HEK293 (cell line): Measurements from ENCODE around the gene OR8D2.

Experiments used
- SP2 ChIP-seq: fragments of 450-650 bp; formaldehyde crosslinking; IDR thresholded peaks from 2 replicates; pipeline ENCODE4 v1.5.1; 2016; ENCODE audit warnings: missing biosample characterization, missing genetic modification characterization
- TCF7L2 ChIP-seq: IDR thresholded peaks from 2 replicates; pipeline ENCODE4 v1.6.1; 2011; ENCODE audit warnings: low read depth, mild to moderate bottlenecking, inconsistent platforms, low read length, moderate library complexity, borderline replicate concordance
- YY1 ChIP-seq: fragments of 450-650 bp; formaldehyde crosslinking; IDR thresholded peaks from 2 replicates; pipeline ENCODE4 v1.5.1; 2018; ENCODE audit warnings: missing biosample characterization, missing genetic modification characterization
- ZBTB20 ChIP-seq: fragments of 450-650 bp; formaldehyde crosslinking; IDR thresholded peaks from 2 replicates; pipeline ENCODE4 v1.5.1; 2016; ENCODE audit warnings: missing biosample characterization, missing genetic modification characterization
- ZNF292 ChIP-seq: fragments of 450-650 bp; formaldehyde crosslinking; IDR thresholded peaks from 2 replicates; pipeline ENCODE4 v1.5.1; 2016; ENCODE audit warnings: low read depth, missing biosample characterization, missing genetic modification characterization, borderline replicate concordance
- ZNF560 ChIP-seq: fragments of 450-650 bp; formaldehyde crosslinking; IDR thresholded peaks from 2 replicates; pipeline ENCODE4 v1.5.1; 2017; ENCODE audit warnings: missing biosample characterization, missing genetic modification characterization, borderline replicate concordance
- TF ChIP-seq, protein P1 (sequence below): fragments of 450-650 bp; formaldehyde crosslinking; IDR thresholded peaks from 2 replicates; pipeline ENCODE4 v1.5.1; 2016; ENCODE audit warnings: missing biosample characterization, missing genetic modification characterization
- TF ChIP-seq, protein P2 (sequence below): fragments of 450-650 bp; IDR thresholded peaks from 2 replicates; pipeline ENCODE4 v1.5.1; 2018; ENCODE audit warnings: missing biosample characterization, mild to moderate bottlenecking, missing genetic modification characterization
- TF ChIP-seq, protein P3 (sequence below): fragments of 450-650 bp; formaldehyde crosslinking; IDR thresholded peaks from 2 replicates; pipeline ENCODE4 v1.5.1; 2017; ENCODE audit warnings: missing biosample characterization, missing genetic modification characterization

DNA sequence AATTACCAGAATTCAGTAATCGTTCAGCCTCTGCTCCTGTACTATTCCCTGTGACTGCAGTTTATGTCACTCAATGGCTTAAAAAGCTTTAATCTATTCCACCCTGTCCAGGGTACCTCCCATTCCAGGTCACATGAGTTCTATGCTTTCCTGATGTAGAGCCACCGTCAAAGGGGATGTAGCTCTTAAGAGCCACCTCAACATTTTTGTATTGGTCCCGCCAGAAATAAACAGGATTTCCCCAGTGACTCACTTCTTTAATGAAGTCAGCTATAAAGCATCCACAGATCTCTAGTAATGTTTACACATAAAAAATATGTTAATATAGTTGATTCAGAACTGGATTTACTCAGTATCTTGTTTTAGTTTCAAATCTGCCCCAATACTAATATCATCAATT is 4.9 kb downstream of the OR8D2 start:
- TF ChIP-seq SP2 (tag by site-specific recombination) (no peak), TCF7L2 (no peak), YY1 (tag by site-specific recombination) (no peak), ZNF560 (tag by site-specific recombination) (no peak), ZNF292 (no peak), ZBTB20 (no peak)
- TF ChIP-seq, protein P1, sequence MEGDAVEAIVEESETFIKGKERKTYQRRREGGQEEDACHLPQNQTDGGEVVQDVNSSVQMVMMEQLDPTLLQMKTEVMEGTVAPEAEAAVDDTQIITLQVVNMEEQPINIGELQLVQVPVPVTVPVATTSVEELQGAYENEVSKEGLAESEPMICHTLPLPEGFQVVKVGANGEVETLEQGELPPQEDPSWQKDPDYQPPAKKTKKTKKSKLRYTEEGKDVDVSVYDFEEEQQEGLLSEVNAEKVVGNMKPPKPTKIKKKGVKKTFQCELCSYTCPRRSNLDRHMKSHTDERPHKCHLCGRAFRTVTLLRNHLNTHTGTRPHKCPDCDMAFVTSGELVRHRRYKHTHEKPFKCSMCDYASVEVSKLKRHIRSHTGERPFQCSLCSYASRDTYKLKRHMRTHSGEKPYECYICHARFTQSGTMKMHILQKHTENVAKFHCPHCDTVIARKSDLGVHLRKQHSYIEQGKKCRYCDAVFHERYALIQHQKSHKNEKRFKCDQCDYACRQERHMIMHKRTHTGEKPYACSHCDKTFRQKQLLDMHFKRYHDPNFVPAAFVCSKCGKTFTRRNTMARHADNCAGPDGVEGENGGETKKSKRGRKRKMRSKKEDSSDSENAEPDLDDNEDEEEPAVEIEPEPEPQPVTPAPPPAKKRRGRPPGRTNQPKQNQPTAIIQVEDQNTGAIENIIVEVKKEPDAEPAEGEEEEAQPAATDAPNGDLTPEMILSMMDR: no peak
- TF ChIP-seq, protein P2, sequence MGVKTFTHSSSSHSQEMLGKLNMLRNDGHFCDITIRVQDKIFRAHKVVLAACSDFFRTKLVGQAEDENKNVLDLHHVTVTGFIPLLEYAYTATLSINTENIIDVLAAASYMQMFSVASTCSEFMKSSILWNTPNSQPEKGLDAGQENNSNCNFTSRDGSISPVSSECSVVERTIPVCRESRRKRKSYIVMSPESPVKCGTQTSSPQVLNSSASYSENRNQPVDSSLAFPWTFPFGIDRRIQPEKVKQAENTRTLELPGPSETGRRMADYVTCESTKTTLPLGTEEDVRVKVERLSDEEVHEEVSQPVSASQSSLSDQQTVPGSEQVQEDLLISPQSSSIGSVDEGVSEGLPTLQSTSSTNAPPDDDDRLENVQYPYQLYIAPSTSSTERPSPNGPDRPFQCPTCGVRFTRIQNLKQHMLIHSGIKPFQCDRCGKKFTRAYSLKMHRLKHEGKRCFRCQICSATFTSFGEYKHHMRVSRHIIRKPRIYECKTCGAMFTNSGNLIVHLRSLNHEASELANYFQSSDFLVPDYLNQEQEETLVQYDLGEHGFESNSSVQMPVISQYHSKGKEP (tag by site-specific recombination): no peak
- TF ChIP-seq, protein P3, sequence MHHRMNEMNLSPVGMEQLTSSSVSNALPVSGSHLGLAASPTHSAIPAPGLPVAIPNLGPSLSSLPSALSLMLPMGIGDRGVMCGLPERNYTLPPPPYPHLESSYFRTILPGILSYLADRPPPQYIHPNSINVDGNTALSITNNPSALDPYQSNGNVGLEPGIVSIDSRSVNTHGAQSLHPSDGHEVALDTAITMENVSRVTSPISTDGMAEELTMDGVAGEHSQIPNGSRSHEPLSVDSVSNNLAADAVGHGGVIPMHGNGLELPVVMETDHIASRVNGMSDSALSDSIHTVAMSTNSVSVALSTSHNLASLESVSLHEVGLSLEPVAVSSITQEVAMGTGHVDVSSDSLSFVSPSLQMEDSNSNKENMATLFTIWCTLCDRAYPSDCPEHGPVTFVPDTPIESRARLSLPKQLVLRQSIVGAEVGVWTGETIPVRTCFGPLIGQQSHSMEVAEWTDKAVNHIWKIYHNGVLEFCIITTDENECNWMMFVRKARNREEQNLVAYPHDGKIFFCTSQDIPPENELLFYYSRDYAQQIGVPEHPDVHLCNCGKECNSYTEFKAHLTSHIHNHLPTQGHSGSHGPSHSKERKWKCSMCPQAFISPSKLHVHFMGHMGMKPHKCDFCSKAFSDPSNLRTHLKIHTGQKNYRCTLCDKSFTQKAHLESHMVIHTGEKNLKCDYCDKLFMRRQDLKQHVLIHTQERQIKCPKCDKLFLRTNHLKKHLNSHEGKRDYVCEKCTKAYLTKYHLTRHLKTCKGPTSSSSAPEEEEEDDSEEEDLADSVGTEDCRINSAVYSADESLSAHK: no peak
